ENCODE measurements around the gene CIT.

DNA sequence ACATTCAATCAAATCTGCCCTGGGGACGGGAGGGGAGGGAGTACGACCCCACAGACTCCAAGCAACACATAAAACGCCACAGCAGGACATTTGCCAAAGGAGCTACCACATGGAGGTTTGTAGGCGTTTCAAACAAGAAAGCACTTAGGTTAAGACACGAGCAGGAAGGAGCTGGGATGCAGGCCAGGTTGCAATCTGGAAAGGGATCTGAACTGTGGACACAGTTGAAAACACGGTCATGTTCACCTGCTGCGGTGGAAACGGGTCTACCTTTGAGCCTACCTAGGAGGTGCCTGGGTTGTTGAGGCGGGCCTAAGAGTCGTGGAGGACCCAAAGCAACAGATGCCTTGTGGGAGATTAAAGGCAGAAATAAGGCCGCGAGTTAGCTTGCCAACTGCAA, 190.8 kb downstream of the CIT start:
- TF ChIP-seq EZH2 (IDR thresholded peaks at IDR 0.05; ENCODE audit: borderline replicate concordance, control insufficient read depth, low read depth, low read length) (no peak), NRF1 (conservative IDR thresholded peaks at IDR 0.05; ENCODE audit: low read depth, low read length) (no peak)
